Upper lobe of left lung (tissue), 6 donors: ENCODE measurements around the gene CFI. TPM values are rescaled to one million over a fixed set of nuclear protein-coding genes. Genes with fewer than 3 reads are reported as not detected.

Experiments used
- ATAC-seq, 2 donors: fragments of 200-7000 bp; cut with Tn5 transposase; one replicate each; pipeline ENCODE4 v1.9.1; 2022; ENCODE audit warnings: mild to moderate bottlenecking in 2 of 2, moderate library complexity in 2 of 2; ENCODE audit not compliant: low FRiP score in 2 of 2
- DNase-seq, 2 donors: peaks; one replicate each; pipeline ENCODE4 v3.0.0-alpha.2; 2019 to 2020
- H3K27ac ChIP-seq, 4 donors: fragments of 200-600 bp; sonication (generic); one replicate each; pipeline ENCODE4 v1.5.1; 2016 to 2019
- H3K27me3 ChIP-seq, 4 donors: fragments of 200-600 bp; sonication (generic); one replicate each; pipeline ENCODE4 v1.5.1; 2017 to 2019
- H3K36me3 ChIP-seq, 4 donors: fragments of 200-600 bp; sonication (generic); one replicate each; pipeline ENCODE4 v1.5.1; 2016 to 2019
- H3K4me1 ChIP-seq, 4 donors: fragments of 200-600 bp; sonication (generic); one replicate each; pipeline ENCODE4 v1.5.1; 2018 to 2019
- H3K4me3 ChIP-seq, 4 donors: fragments of 200-600 bp; sonication (generic); one replicate each; pipeline ENCODE4 v1.5.1; 2017 to 2019; ENCODE audit warnings: mild to moderate bottlenecking in 2 of 4, moderate library complexity in 1 of 4
- H3K9me3 ChIP-seq, 4 donors: fragments of 200-600 bp; sonication (generic); one replicate each; pipeline ENCODE4 v1.5.1; 2018 to 2019
- CTCF ChIP-seq, 6 experiments: fragments of 450-650 bp in 4 of 6; fragments of 200-600 bp in 2 of 6; sonication (generic) in 2 of 6; IDR thresholded peaks; one replicate each; pipeline ENCODE4 v1.5.1; 2016 to 2019; ENCODE audit warnings: antibody characterized with exemption in 6 of 6
- EP300 ChIP-seq, 4 donors: sonication (generic); formaldehyde crosslinking; IDR thresholded peaks; one replicate each; pipeline ENCODE4 v1.5.1; 2017; ENCODE audit warnings: antibody characterized with exemption in 4 of 4, control low read depth in 2 of 4
- POLR2A ChIP-seq, 4 donors: fragments of 450-650 bp; IDR thresholded peaks; one replicate each; pipeline ENCODE4 v1.5.1; 2016 to 2017; ENCODE audit warnings: antibody characterized with exemption in 4 of 4, mild to moderate bottlenecking in 2 of 4
- POLR2AphosphoS5 ChIP-seq, 2 donors: sonication (generic); formaldehyde crosslinking; IDR thresholded peaks; one replicate each; pipeline ENCODE4 v1.5.1; 2017; ENCODE audit warnings: antibody characterized with exemption in 2 of 2
- WGBS, 2 donors: methylation state at CpG; one replicate each; pipeline ENCODE4 v1.1.5; 2017 to 2018; 5-methylcytosine and 5-hydroxymethylcytosine counted together
- total RNA-seq, 6 donors: library from RNA; depleted of rRNA in 4 of 6; stranded (reverse); fragments of >200 nt in 4 of 6; gene quantifications; one replicate each; pipeline versions ENCODE4 v1.1.0 to v1.2.1, GENCODE V29; 2016 to 2021
- donor health status: DM: no; HTN: no; CAD: no; lungs with moderate emphysema.
- donor health status: DM: no; HTN: yes; CAD: no; lungs with severe emphysema.

CFI gene
- total RNA-seq, 6 donors from 2014 or later, result 20.2 to 122 (median 53.3) TPM

GRCh38 chr4:109739547-109739946 is 62.3 kb downstream of the CFI start:
- Histone ChIP-seq H3K27me3 (no peaks in the 10 kb centered on the region), H3K4me3 (no peak overlapping the region), H3K27ac (no peak overlapping the region), H3K9me3 (no peaks in the 10 kb centered on the region), H3K36me3 (no peaks in the 10 kb centered on the region), H3K4me1 (no peaks in the 10 kb centered on the region)
- TF ChIP-seq EP300 (IDR thresholded peaks at IDR 0.05) (no peak), CTCF (IDR thresholded peaks at IDR 0.05) (no peak), POLR2A (IDR thresholded peaks at IDR 0.05) (no peak), POLR2AphosphoS5 (IDR thresholded peaks at IDR 0.05) (no peak)
- ATAC-seq (no peak), DNase-seq (no peak)
- WGBS, 2 donors, result 85 to 89% methylated on average over 3 of the region's 3 CpGs

GRCh38 chr4:109738104-109738872 is 63.5 kb downstream of the CFI start:
- 91 to 92% methylated on average over 10 of the region's 10 CpGs for WGBS, 2 donors
- Histone ChIP-seq H3K4me1 (no peaks in the 10 kb centered on the region), H3K27me3 (no peaks in the 10 kb centered on the region), H3K9me3 (no peaks in the 10 kb centered on the region), H3K4me3 (no peak overlapping the region), H3K27ac (no peak overlapping the region), H3K36me3 (no peaks in the 10 kb centered on the region)
- TF ChIP-seq POLR2A (IDR thresholded peaks at IDR 0.05), result no peak
- no peak for TF ChIP-seq POLR2AphosphoS5 (IDR thresholded peaks at IDR 0.05)
- TF ChIP-seq EP300 (IDR thresholded peaks at IDR 0.05), result no peak
- TF ChIP-seq CTCF (IDR thresholded peaks at IDR 0.05), result no peak
- DNase-seq (no peak), ATAC-seq (no peak)

- Histone ChIP-seq H3K27me3 (no peaks in the 10 kb centered on the region), H3K9me3 (no peaks in the 10 kb centered on the region), H3K36me3 (no peaks in the 10 kb centered on the region), H3K4me3 (no peak overlapping the region), H3K27ac (no peak overlapping the region), H3K4me1 (peaks cover 0 to 2% (median 0%) of the 10 kb centered on the region in 4 donors)
- TF ChIP-seq POLR2A (IDR thresholded peaks at IDR 0.05), result no peak
- TF ChIP-seq POLR2AphosphoS5 (IDR thresholded peaks at IDR 0.05), result no peak
- TF ChIP-seq CTCF (IDR thresholded peaks at IDR 0.05), result no peak
- no peak for TF ChIP-seq EP300 (IDR thresholded peaks at IDR 0.05)
- ATAC-seq (no peak), DNase-seq (no peak)
- WGBS, 2 donors, result 80 to 82% methylated on average over 7 of the region's 7 CpGs
Measured at GRCh38 chr4:109735566-109736365, 66.0 kb downstream of the CFI start.

- ATAC-seq (no peak), DNase-seq (no peak)
- no peaks in the 10 kb centered on the region for H3K9me3 ChIP-seq
- WGBS, 2 donors, result 94 to 95% methylated on average over 5 of the region's 5 CpGs
- no peaks in the 10 kb centered on the region for H3K36me3 ChIP-seq
- TF ChIP-seq CTCF (IDR thresholded peaks at IDR 0.05), result no peak
- no peak for TF ChIP-seq EP300 (IDR thresholded peaks at IDR 0.05)
- TF ChIP-seq POLR2AphosphoS5 (IDR thresholded peaks at IDR 0.05), result no peak
- no peak for TF ChIP-seq POLR2A (IDR thresholded peaks at IDR 0.05)
- H3K4me1 ChIP-seq, result peaks cover 0 to 12% (median 3%) of the 10 kb centered on the region in 4 donors
- H3K4me3 ChIP-seq, result no peak overlapping the region
- no peak overlapping the region for H3K27ac ChIP-seq
- no peaks in the 10 kb centered on the region for H3K27me3 ChIP-seq
Measured at GRCh38 chr4:109733728-109734127, 68.1 kb downstream of the CFI start.
